ENCODE results near the gene HIF1A. TPM values are rescaled to one million over a fixed set of nuclear protein-coding genes. Genes with fewer than 3 reads are reported as not detected.
"Not testable (repeated sequence)": the region's sequence is repeated elsewhere in the genome, so short reads cannot be mapped to it uniquely, and the experiment has no call there.

Gene HIF1A
- total RNA-seq, 1 donor from 2014 or later: 53.4 TPM

DNA sequence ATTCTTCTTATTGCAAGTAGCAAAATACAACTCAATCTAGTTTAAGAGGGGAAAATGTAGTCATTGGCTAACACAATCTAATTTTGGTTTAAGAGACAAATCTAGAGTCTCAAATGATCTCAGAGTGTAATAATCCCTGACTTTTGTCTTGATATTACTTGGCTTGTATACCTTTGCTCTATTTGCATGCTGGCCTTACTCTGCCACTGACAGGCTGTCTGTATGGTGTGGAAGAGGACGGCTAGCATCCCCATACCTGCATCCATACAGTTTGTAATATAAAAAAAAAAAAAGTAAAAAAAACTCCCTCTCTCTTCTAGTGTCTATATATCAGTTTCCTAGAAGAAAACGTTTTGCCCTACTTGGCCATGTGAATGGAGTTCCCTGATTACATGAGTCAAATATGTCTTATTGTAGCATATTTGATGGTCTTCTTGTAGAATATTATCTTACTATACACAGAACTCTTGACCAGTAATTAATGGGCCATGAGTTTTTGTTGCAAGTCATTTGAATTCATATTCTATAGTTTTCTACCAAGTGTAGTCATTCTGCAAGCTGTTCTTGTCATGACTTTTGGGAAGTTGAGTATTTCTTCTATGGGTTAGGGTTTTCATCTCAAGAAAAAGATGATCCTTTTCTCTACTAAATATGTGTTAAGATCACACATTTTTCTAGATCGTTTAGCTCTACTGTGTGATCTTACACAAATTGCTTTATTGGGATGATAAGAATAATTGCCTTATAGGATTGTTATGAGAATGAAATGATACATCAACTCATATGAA lies 8.2 kb downstream of the HIF1A start:
- intact Hi-C loops (cut with DNase I): no loop called here
- ATAC-seq: no peak
- DNase-seq (ENCODE audit: missing footprints): no peak

- ATAC-seq (no peak), DNase-seq (ENCODE audit: missing footprints) (no peak)
- intact Hi-C loops (cut with DNase I): no loop called here
These were observed 9.2 kb downstream of the HIF1A start for GRCh38 chr14:61704554-61704953.

- intact Hi-C loops (cut with DNase I): no loop called here
- no peak for ATAC-seq
- DNase-seq (ENCODE audit: missing footprints): no peak
These were observed 9.7 kb downstream of the HIF1A start for GRCh38 chr14:61705017-61705416.

DNA sequence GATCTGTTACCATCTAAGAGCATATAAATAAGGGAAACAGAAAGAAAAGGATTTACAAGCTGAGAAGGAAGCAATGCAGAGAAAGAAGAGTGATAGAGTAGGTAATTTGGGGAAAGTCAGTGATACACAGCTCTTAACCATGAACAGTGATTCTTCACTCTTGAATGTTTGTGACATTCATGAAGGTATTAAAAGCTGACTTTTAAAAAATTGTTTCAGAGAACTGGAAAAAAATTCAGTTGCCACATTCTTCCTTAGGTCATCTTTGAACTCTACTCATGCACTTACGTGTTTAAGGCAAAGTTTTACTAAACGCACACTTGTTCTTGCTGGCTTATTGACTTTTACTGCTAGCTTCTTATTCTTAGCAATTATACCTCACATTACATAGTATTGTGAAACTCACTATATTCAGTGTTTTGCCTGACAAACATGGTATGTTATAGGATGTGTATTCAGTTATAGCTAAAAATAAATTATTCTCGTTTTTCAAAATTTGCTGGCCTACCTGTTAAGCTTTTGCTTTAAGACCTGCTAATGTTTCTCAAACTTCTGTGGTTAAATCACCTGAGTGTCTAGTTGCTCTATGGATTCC lies 10.9 kb downstream of the HIF1A start:
- intact Hi-C loops (cut with DNase I): no loop called here
- no peak for ATAC-seq
- DNase-seq (ENCODE audit: missing footprints): no peak

DNA sequence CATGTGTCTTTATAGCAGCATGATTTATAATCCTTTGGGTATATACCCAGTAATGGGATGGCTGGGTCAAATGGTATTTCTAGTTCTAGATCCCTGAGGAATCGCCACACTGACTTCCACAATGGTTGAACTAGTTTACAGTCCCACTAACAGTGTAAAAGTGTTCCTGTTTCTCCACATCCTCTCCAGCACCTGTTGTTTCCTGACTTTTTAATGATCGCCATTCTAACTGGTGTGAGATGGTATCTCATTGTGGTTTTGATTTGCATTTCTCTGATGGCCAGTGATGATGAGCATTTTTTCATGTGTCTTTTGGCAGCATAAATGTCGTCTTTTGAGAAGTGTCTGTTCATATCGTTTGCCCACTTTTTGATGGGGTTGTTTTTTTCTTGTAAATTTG lies 12.5 kb downstream of the HIF1A start:
- DNase-seq (ENCODE audit: missing footprints); ATAC-seq; intact Hi-C loops (cut with DNase I): not testable (repeated sequence)

DNA sequence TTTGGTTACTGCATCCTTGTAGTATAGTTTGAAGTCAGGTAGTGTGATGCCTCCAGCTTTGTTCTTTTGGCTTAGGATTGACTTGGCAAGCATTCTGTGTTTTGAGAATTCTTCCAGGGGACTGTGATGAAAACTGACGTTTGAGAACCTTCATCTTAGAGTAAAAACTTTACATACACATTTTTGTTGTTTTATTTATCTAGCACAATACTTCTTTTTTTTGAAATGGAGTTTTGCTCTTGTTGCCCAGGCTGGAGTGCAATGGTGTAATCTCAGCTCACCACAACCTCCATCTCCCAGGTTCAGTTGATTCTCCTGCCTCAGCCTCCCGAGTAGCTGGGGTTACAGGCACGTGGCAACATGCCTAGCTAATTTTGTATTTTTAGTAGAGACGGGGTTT lies 13.4 kb downstream of the HIF1A start:
- DNase-seq (ENCODE audit: missing footprints); intact Hi-C loops (cut with DNase I); ATAC-seq: not testable (repeated sequence)

DNA sequence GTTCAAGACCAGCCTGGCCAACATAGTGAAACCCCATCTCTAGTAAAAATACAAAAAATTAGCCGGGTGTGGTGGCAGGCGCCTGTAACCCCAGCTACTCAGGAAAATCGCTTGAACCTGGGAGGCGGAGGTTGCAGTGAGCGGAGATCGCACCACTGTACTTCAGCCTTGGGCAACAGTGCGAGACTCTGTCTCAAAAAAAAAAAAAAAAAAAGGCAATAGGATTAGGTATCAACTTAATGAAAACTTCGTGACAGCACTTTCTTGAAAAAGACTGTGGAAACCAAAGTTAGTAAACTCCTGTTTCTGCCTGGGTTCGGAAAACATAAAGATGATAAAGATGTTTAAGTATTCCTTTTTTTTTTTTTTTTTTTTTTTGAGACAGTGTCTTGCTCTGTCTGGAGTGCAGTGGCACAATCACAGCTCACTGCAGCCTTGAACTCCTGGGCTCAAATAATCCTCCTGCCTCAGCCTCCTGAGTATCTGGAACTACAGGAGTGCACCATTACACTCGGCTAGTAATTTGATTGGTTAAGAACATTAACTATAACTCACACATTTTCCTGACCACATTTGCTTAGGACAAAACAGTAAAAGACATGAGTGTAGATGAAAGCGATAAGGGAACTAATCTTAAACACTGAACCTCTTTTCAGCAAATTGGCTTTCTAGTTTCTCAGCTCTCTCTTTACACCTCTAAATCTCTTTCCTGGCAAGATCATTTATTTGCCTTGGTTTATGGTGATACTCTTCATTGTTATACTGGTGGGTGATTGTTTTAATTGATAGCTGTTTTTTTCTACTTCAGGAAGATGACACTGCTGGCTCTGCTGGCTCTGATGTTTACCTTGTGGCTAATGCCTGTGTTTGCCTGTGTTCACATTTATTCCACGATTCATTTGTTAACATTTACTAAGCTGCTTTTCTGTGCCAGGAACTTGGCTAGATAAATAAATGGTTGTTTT lies 15.8 kb downstream of the HIF1A start:
- intact Hi-C loops (cut with DNase I): no loop called here
- no peak for DNase-seq (ENCODE audit: missing footprints)
- ATAC-seq: no peak

DNA sequence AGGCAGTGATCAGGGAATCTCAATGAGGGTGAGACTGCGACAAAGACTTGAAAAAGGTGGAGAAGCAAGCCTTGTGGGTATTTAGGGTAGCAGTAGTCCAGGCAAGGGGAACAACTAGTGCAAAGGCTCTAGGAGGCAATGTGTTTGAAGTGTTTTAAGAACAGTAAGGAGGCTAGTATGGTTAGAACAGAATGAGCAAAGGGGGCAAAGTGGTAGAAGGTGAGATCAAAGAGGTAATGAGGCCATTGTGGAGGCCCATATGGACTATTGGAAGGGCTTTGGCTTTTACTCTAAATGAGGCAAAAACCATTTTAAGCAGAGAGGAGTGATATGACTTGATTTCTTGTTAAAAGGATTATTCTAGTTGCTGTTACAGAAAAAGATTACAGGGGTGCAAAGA lies 16.8 kb downstream of the HIF1A start:
- DNase-seq (ENCODE audit: missing footprints): no peak
- intact Hi-C loops (cut with DNase I): no loop called here
- ATAC-seq: no peak

- intact Hi-C loops (cut with DNase I): no loop called here
- ATAC-seq (no peak), DNase-seq (ENCODE audit: missing footprints) (no peak)
These were observed 18.6 kb downstream of the HIF1A start for GRCh38 chr14:61713724-61714437.

DNA sequence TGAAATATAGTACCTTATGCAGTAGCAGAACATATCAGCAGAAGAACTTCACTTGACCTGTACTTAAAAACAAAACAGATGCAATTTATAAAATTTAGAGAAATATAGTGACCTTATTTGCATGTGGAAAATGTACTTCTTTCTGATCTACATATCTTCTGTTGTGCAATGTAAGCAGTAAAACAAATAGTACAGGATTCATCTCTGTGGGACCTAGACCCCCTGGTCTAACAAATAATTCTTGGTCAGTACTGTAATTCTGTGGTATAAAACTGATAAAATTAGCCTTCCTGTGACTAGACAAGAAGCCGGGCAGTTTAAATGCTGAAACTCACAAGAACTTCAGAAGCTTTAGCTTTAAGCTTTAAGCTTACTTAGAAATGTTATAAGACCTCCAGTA lies 21.6 kb downstream of the HIF1A start:
- no peak for DNase-seq (ENCODE audit: missing footprints)
- intact Hi-C loops (cut with DNase I): no loop called here
- ATAC-seq: no peak

DNA sequence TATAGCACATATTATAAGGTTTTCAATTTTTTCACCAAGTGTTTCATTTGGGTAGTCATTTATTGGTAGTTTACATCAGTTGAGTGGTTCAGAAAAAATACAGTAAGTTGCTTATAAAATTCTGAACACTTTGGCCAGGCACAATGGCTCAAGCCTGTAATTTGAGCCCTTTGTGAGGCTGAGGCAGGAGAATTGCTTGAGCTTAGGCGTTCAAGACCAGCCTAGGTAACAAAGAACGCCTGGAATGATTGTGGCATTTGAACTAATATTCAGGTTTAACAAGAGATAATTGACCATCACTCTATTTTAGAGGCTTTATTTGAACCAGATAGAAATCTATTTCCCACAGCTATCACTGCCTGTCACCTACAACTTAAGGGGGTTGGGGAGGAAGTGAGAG lies 22.7 kb downstream of the HIF1A start:
- ATAC-seq (no peak), DNase-seq (ENCODE audit: missing footprints) (no peak)
- intact Hi-C loops (cut with DNase I): no loop called here

GRCh38 chr14:61719344-61720293 lies 24.3 kb downstream of the HIF1A start:
- ATAC-seq: no peak
- intact Hi-C loops (cut with DNase I): no loop called here
- DNase-seq (ENCODE audit: missing footprints): no peak

GRCh38 chr14:61720294-61720661 lies 25.0 kb downstream of the HIF1A start:
- intact Hi-C loops (cut with DNase I): no loop called here
- ATAC-seq (no peak), DNase-seq (ENCODE audit: missing footprints) (no peak)

GRCh38 chr14:61720741-61721140 lies 25.4 kb downstream of the HIF1A start:
- no peak for ATAC-seq
- no peak for DNase-seq (ENCODE audit: missing footprints)
- intact Hi-C loops (cut with DNase I): no loop called here

- DNase-seq (ENCODE audit: missing footprints) (no peak), ATAC-seq (no peak)
- intact Hi-C loops (cut with DNase I): no loop called here
These were observed 28.8 kb downstream of the HIF1A start for GRCh38 chr14:61724133-61724532.

GRCh38 chr14:61726778-61727658 lies 31.7 kb downstream of the HIF1A start:
- no peak for DNase-seq (ENCODE audit: missing footprints)
- no peak for ATAC-seq
- intact Hi-C loops (cut with DNase I): no loop called here
